ENCODE measurements around the gene PALMD. TPM values are rescaled to one million over a fixed set of nuclear protein-coding genes. Genes with fewer than 3 reads are reported as not detected.

Gene PALMD
- total and polyA plus RNA-seq, 7 experiments from 2014 or later, result not detected

GRCh38 chr1:99674115-99675064 is 28.5 kb downstream of the PALMD start:
- Histone ChIP-seq H3K27me3 (ENCODE audit: control insufficient read depth in 2 of 2, insufficient read depth in 2 of 2, low read length in 2 of 2) (no peaks in the 10 kb centered on the region), H3K4me1 (ENCODE audit: control insufficient read depth in 2 of 2, insufficient read depth in 2 of 2, low read length in 2 of 2) (no peaks in the 10 kb centered on the region), H3K4me3 (ENCODE audit: low read length) (no peak overlapping the region), H3K27ac (ENCODE audit: low read depth, low read length) (no peak overlapping the region), H3K9me3 (ENCODE audit: control insufficient read depth in 2 of 3, low read length in 3 of 3) (no peaks in the 10 kb centered on the region), H3K36me3 (ENCODE audit: control insufficient read depth in 2 of 3, insufficient read depth in 3 of 3, low read length in 3 of 3) (no peaks in the 10 kb centered on the region)
- no peaks in the 10 kb centered on the region for H3K4me1 Mint-ChIP-seq
- H3K4me3 Mint-ChIP-seq, result no peak overlapping the region
- CTCF ChIA-PET, result interaction anchor here (1.1 kb wide), 1 partner anchor 1623 kb away, joined by 3 read pairs; no protein-coding TSS in a partner anchor
- POLR2A ChIA-PET, result no interaction called here
- no peaks in the 10 kb centered on the region for H3K9me3 Mint-ChIP-seq
- H3K27me3 Mint-ChIP-seq, result peaks cover 15 to 28% (median 22%) of the 10 kb centered on the region in 5 donors
- ATAC-seq (no peak), DNase-seq (no peak)
- H3K36me3 Mint-ChIP-seq, result no peaks in the 10 kb centered on the region
- H3K27ac Mint-ChIP-seq, result no peak overlapping the region
- intact Hi-C loops (cut with micrococcal nuclease), result no loop called here

DNA sequence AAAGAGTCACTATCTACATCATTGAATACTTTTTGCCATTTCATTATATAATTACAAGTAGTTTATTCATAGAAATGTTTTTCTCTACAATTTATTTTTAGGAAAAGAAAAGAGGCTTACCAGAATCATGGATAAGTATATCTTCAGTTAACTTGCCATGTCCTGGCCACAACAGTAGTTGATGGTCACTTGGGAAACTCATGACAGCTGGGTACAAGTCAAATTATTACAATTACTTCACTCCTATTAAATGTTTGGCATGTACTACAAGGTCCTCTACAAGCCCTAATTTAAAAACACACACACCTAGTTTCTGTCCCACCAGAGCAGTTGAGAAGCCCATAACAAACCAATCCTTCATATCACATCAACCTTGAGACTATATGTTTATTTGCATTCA is 29.4 kb downstream of the PALMD start:
- no peaks in the 10 kb centered on the region for H3K9me3 Mint-ChIP-seq
- intact Hi-C loops (cut with micrococcal nuclease), result no loop called here

DNA sequence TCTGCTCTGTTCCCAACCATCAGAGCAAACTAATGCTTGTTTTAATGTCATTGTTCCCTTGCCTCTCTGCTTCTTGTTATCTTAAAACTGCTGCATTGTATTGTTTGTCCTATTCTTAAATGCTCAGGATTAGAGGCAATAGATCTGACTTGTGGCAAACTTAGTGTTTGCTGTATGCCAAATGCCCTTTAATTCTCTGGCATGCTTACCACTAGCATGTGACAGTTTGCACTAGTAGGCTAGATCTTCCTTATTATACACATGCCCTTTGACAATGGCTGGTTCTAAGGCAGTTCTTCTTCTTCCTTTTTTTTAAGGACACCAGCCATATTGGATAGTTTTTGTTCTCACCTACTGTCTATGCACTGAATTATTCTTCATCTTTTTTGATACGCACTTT is 30.1 kb downstream of the PALMD start:
- CTCF ChIA-PET, result no interaction called here
- H3K27ac Mint-ChIP-seq, result no peak overlapping the region

More for the DNA sequence above, 29.4 kb downstream of the PALMD start:
- H3K4me1 Mint-ChIP-seq, result no peaks in the 10 kb centered on the region
- no peak overlapping the region for H3K27ac Mint-ChIP-seq
- POLR2A ChIA-PET, result no interaction called here
- ATAC-seq (no peak), DNase-seq (no peak)
- Histone ChIP-seq H3K27ac (ENCODE audit: low read depth, low read length) (no peak overlapping the region), H3K27me3 (ENCODE audit: control insufficient read depth in 2 of 2, insufficient read depth in 2 of 2, low read length in 2 of 2) (no peaks in the 10 kb centered on the region), H3K36me3 (ENCODE audit: control insufficient read depth in 2 of 3, insufficient read depth in 3 of 3, low read length in 3 of 3) (no peaks in the 10 kb centered on the region), H3K4me3 (ENCODE audit: low read length) (no peak overlapping the region), H3K4me1 (ENCODE audit: control insufficient read depth in 2 of 2, insufficient read depth in 2 of 2, low read length in 2 of 2) (no peaks in the 10 kb centered on the region), H3K9me3 (ENCODE audit: control insufficient read depth in 2 of 3, low read length in 3 of 3) (no peaks in the 10 kb centered on the region)
- H3K4me3 Mint-ChIP-seq, result no peak overlapping the region
- H3K27me3 Mint-ChIP-seq, result peaks cover 15 to 25% (median 19%) of the 10 kb centered on the region in 5 donors
- H3K36me3 Mint-ChIP-seq, result no peaks in the 10 kb centered on the region
- CTCF ChIA-PET, result no interaction called here

DNA sequence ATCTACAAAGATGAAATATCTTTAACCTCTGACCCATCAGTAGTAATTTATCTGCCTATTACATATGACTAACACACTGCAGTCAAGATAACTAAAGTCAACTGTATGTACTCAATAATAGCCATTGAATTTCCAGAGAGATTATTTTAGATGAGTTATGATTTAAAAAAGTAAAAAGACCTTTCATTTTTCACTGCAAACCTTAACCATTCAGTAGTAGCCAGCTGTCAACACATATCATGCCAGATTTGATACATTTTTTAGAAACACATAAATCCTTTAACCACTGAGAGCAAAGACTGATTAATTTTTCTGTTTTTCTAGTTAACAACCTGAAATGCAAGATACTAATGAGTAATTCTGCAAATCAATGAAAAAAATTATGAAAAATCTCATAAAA is 31.0 kb downstream of the PALMD start:
- POLR2A ChIA-PET, result no interaction called here
- H3K4me3 ChIP-seq (ENCODE audit: low read length), result no peak overlapping the region
- DNase-seq, result no peak
- H3K27ac ChIP-seq (ENCODE audit: low read depth, low read length), result no peak overlapping the region
- CTCF ChIA-PET, result no interaction called here
- Mint-ChIP-seq H3K4me3 (no peak overlapping the region), H3K36me3 (no peaks in the 10 kb centered on the region), H3K27ac (no peak overlapping the region), H3K27me3 (peaks cover 15 to 25% (median 21%) of the 10 kb centered on the region in 5 donors), H3K4me1 (no peaks in the 10 kb centered on the region), H3K9me3 (no peaks in the 10 kb centered on the region)
- H3K27me3 ChIP-seq (ENCODE audit: control insufficient read depth in 2 of 2, insufficient read depth in 2 of 2, low read length in 2 of 2), result no peaks in the 10 kb centered on the region
- ATAC-seq, result no peak
- intact Hi-C loops (cut with micrococcal nuclease), result no loop called here
- no peaks in the 10 kb centered on the region for H3K36me3 ChIP-seq (ENCODE audit: control insufficient read depth in 2 of 3, insufficient read depth in 3 of 3, low read length in 3 of 3)
- no peaks in the 10 kb centered on the region for H3K4me1 ChIP-seq (ENCODE audit: control insufficient read depth in 2 of 2, insufficient read depth in 2 of 2, low read length in 2 of 2)
- H3K9me3 ChIP-seq (ENCODE audit: control insufficient read depth in 2 of 3, low read length in 3 of 3), result no peaks in the 10 kb centered on the region

More for the DNA sequence above, 30.1 kb downstream of the PALMD start:
- Mint-ChIP-seq H3K9me3 (no peaks in the 10 kb centered on the region), H3K4me1 (no peaks in the 10 kb centered on the region), H3K4me3 (no peak overlapping the region), H3K36me3 (no peaks in the 10 kb centered on the region), H3K27me3 (peaks cover 15 to 25% (median 19%) of the 10 kb centered on the region in 5 donors)
- DNase-seq (no peak), ATAC-seq (no peak)
- Histone ChIP-seq H3K4me3 (ENCODE audit: low read length) (no peak overlapping the region), H3K4me1 (ENCODE audit: control insufficient read depth in 2 of 2, insufficient read depth in 2 of 2, low read length in 2 of 2) (no peaks in the 10 kb centered on the region), H3K27me3 (ENCODE audit: control insufficient read depth in 2 of 2, insufficient read depth in 2 of 2, low read length in 2 of 2) (no peaks in the 10 kb centered on the region), H3K27ac (ENCODE audit: low read depth, low read length) (no peak overlapping the region), H3K9me3 (ENCODE audit: control insufficient read depth in 2 of 3, low read length in 3 of 3) (no peaks in the 10 kb centered on the region), H3K36me3 (ENCODE audit: control insufficient read depth in 2 of 3, insufficient read depth in 3 of 3, low read length in 3 of 3) (no peaks in the 10 kb centered on the region)
- POLR2A ChIA-PET, result no interaction called here
- intact Hi-C loops (cut with micrococcal nuclease), result no loop called here

DNA sequence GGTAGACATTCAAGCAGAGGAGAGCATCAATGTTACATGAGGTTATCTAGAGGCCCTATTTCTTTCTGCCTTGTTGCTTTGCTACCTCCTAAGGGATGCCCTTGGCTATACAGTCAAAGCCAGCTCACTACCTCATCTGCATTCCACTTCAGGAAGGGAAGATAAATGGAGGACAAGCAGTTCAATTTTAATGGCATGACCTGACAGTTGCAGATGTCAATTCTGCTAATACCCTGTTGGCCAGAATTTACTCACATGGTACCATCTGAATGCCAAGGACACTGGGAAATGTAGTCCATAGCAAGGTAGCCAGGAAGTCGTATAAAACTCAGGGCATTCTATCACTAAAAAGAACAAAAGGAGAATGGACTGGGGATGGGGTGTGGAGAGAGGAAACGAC is 31.5 kb downstream of the PALMD start:
- no peak for ATAC-seq
- no peaks in the 10 kb centered on the region for H3K27me3 ChIP-seq (ENCODE audit: control insufficient read depth in 2 of 2, insufficient read depth in 2 of 2, low read length in 2 of 2)
- no peak overlapping the region for H3K4me3 Mint-ChIP-seq
- no peaks in the 10 kb centered on the region for H3K9me3 Mint-ChIP-seq
- ChIA-PET POLR2A (no interaction called here), CTCF (no interaction called here)
- H3K27ac ChIP-seq (ENCODE audit: low read depth, low read length), result no peak overlapping the region
- no peak overlapping the region for H3K4me3 ChIP-seq (ENCODE audit: low read length)
- H3K4me1 Mint-ChIP-seq, result no peaks in the 10 kb centered on the region
- intact Hi-C loops (cut with micrococcal nuclease), result no loop called here
- no peaks in the 10 kb centered on the region for H3K9me3 ChIP-seq (ENCODE audit: control insufficient read depth in 2 of 3, low read length in 3 of 3)
- no peak overlapping the region for H3K27ac Mint-ChIP-seq
- H3K4me1 ChIP-seq (ENCODE audit: control insufficient read depth in 2 of 2, insufficient read depth in 2 of 2, low read length in 2 of 2), result no peaks in the 10 kb centered on the region
- H3K27me3 Mint-ChIP-seq, result peaks cover 11 to 21% (median 16%) of the 10 kb centered on the region in 5 donors
- no peaks in the 10 kb centered on the region for H3K36me3 ChIP-seq (ENCODE audit: control insufficient read depth in 2 of 3, insufficient read depth in 3 of 3, low read length in 3 of 3)
- no peak for DNase-seq
- no peaks in the 10 kb centered on the region for H3K36me3 Mint-ChIP-seq

DNA sequence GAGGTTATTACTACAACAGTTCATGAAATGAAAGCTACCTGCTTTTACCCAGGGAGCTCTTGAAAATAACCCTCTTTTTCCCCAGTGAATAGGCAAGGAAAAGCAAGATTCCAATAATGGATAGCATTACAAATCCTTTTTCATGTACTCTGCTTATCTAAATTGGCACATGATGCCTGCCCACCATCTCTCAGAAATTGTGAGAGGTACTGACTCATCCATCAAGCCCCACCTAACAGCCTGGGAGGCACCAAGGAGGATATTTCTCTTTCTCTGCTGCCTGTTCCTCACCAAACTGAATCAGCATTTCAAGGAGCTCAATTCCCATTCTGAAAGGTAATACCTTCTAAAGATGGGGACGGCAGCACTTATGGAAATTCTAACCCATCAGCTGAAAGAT is 34.4 kb downstream of the PALMD start:
- Histone ChIP-seq H3K4me3 (ENCODE audit: low read length) (no peak overlapping the region), H3K9me3 (ENCODE audit: control insufficient read depth in 2 of 3, low read length in 3 of 3) (no peaks in the 10 kb centered on the region), H3K36me3 (ENCODE audit: control insufficient read depth in 2 of 3, insufficient read depth in 3 of 3, low read length in 3 of 3) (no peaks in the 10 kb centered on the region), H3K27me3 (ENCODE audit: control insufficient read depth in 2 of 2, insufficient read depth in 2 of 2, low read length in 2 of 2) (no peaks in the 10 kb centered on the region), H3K27ac (ENCODE audit: low read depth, low read length) (no peak overlapping the region), H3K4me1 (ENCODE audit: control insufficient read depth in 2 of 2, insufficient read depth in 2 of 2, low read length in 2 of 2) (no peaks in the 10 kb centered on the region)
- no peak for DNase-seq
- Mint-ChIP-seq H3K4me3 (no peak overlapping the region), H3K27ac (no peak overlapping the region), H3K36me3 (no peaks in the 10 kb centered on the region), H3K9me3 (peaks cover 0 to 2% (median 0%) of the 10 kb centered on the region in 11 donors), H3K4me1 (no peaks in the 10 kb centered on the region), H3K27me3 (peaks cover 0 to 17% (median 5%) of the 10 kb centered on the region in 5 donors)
- no peak for ATAC-seq
- ChIA-PET CTCF (interaction anchor here (0.6 to 1.6 kb wide), 3 partner anchors 10 to 247 kb away, joined by 3 to 5 read pairs (median 4); no protein-coding TSS in a partner anchor), POLR2A (no interaction called here)
- intact Hi-C loops (cut with micrococcal nuclease), result no loop called here

DNA sequence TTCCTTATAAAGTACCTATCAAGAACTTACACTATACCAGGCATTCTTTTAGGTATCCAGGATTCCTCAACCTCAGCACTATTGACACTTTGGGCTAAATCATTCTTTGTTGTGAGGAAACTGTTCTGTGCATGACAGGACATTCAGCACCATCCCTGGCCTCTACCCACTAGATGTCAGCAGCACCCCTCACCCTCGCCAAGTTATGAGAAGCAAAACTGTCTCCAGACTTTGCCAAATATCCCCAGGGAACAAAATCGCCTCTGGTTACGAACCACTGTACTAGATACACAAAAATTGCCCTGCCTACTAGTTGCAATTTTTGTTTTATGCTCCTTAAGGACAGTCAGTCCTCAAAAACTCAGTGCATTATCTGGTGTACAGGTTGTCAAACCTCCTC is 35.7 kb downstream of the PALMD start:
- no peak overlapping the region for H3K4me3 ChIP-seq (ENCODE audit: low read length)
- Mint-ChIP-seq H3K27me3 (peaks cover 0 to 13% (median 9%) of the 10 kb centered on the region in 5 donors), H3K36me3 (no peaks in the 10 kb centered on the region), H3K4me3 (no peak overlapping the region), H3K4me1 (no peaks in the 10 kb centered on the region), H3K9me3 (peaks cover 0 to 2% (median 0%) of the 10 kb centered on the region in 11 donors), H3K27ac (no peak overlapping the region)
- ChIA-PET CTCF (interaction anchor here (1.6 kb wide), 1 partner anchor 9 kb away, joined by 5 read pairs; no protein-coding TSS in a partner anchor), POLR2A (no interaction called here)
- DNase-seq (no peak), ATAC-seq (no peak)
- H3K9me3 ChIP-seq (ENCODE audit: control insufficient read depth in 2 of 3, low read length in 3 of 3), result no peaks in the 10 kb centered on the region
- no peaks in the 10 kb centered on the region for H3K36me3 ChIP-seq (ENCODE audit: control insufficient read depth in 2 of 3, insufficient read depth in 3 of 3, low read length in 3 of 3)
- peaks cover 0 to 3% of the 10 kb centered on the region in 2 donors for H3K27me3 ChIP-seq (ENCODE audit: control insufficient read depth in 2 of 2, insufficient read depth in 2 of 2, low read length in 2 of 2)
- H3K4me1 ChIP-seq (ENCODE audit: control insufficient read depth in 2 of 2, insufficient read depth in 2 of 2, low read length in 2 of 2), result no peaks in the 10 kb centered on the region
- no peak overlapping the region for H3K27ac ChIP-seq (ENCODE audit: low read depth, low read length)
- intact Hi-C loops (cut with micrococcal nuclease), result no loop called here
